ENCODE measurements around the gene XCL1.
"Not testable (repeated sequence)": the region's sequence is repeated elsewhere in the genome, so short reads cannot be mapped to it uniquely, and the experiment has no call there.

XCL1 gene, protein sequence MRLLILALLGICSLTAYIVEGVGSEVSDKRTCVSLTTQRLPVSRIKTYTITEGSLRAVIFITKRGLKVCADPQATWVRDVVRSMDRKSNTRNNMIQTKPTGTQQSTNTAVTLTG

DNA sequence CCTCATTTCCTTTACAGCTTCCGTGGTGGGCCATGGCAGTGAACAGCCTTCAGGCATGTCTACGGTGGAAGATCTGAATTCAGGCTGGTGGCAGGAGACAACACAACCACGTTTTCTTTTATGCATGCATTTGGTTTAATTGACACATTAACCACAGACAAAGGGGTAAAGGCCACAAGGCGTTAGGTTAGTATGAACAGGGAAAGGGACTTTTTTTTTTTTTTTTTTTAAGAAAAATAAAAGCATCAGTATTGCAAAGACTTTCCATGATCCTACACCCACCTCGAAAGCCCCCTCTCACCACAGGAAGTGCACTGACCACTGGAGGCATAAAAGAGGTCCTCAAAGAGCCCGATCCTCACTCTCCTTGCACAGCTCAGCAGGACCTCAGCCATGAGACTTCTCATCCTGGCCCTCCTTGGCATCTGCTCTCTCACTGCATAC lies at the start of gene XCL1:
XCL1 (plus strand) TSS at position 361 of the 444 bp plus-strand sequence; CDS start at position 394, 33 bp downstream.
- DNase-seq, result not testable (repeated sequence)

DNA sequence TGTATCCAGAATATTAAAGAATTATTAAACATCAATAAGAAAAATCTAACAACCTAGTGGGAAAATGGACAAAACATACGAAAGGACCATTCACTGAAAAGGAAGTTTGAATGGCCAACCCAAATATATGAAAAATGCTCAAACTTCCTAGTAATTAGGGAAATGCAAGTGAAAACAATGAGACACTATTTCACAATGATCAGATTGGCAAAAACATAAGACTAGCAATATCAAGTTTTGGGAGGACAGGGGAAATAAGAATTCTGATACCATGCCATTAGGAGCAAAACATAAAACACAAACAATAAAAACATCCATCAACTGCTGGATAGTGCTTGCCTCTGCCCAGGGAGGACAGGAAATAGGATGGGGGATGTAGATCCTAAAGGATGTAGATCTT lies 46.9 kb upstream of the XCL1 start:
- no peak for DNase-seq

DNA sequence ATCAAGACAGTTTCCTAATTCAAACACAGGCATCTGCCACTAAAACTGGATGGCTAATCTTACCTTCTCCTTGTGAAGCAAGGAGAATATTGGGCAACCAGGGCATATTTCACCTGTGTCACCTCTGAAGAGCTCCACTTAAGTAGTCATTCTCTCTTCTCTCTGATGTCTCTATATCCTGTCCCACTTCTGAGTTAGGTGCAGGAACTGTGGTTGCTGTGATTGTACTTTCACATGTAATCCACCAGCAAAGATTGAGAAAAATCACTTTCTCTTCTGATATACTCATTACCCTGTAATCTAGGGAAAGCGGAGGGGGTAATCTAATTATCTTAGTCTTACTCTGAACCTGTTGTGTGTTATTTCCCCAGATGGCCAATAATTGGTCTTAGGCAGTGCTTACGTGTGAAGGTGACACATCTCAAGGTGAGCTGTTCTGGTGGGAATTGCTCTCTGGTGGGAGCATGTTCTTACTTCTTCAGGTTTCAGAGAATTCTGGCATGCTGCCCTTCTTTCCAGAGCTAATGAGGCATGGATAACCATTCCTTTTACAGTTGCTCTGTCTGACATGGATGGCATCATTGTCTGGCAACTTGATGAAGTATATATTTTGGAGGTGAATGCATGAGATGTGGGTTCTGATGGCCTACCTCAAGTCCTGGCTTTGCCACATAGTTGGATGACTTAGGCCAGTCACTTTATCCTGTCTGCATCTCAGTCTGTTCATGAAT lies 44.6 kb upstream of the XCL1 start:
- DNase-seq, result no peak

DNA sequence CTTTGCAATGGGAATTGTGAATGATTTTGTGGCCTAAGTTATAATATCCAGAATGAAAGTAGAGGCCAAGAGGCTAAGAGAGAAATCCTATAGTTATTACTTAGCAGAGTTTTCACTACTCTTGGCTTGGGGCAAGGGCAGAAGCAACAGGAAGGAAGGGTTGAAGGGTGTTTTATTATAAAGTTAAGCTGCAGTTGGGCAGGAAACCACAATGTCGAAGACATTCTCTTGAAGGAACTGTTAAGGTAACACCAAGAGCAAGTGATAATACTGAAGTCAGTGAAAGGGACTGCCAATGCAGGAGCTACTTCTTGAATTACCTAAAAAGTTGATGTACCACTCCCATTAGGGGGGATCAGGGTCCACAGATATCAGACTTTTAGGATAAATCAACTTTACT lies 40.9 kb upstream of the XCL1 start:
- DNase-seq, result no peak

DNA sequence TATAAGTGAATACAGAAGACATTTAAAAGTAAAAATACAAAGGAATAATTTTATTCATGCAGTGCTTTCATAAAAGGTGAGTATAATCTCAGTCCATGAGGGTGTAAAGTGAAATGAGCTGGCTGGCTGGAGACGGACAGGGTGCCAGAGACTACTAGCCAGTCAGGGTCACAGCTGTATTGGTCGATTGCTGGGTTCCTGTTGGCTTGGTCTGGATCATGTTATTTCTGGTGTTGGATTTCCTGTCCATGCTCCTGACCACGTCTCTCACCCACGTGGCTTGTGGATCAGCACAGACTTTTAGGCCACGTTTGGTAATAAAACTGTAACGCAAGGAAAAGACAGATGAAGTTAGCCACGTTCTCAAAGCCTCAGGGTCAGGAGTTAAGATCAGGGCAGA lies 35.6 kb upstream of the XCL1 start:
- DNase-seq, result not testable (repeated sequence)

DNA sequence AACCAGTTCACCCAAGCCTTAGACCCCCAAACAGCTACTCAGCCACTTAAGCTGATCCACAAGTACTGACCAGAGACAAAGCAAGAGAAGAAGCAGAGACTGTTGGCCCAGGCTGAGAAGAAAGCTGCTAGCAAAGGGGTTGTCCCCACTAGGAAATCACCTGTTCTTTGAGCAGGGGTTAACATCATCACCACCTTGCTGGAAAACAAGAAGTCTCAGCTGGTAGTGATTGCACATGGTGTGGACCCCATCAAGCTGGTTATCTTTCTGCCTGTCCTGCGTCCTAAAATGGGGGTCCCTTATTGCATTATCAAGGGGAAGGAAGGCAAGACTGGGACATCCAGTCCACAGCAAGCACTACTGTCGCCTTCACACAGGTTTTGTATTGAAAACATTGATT lies 33.4 kb upstream of the XCL1 start:
- not testable (repeated sequence) for DNase-seq

DNA sequence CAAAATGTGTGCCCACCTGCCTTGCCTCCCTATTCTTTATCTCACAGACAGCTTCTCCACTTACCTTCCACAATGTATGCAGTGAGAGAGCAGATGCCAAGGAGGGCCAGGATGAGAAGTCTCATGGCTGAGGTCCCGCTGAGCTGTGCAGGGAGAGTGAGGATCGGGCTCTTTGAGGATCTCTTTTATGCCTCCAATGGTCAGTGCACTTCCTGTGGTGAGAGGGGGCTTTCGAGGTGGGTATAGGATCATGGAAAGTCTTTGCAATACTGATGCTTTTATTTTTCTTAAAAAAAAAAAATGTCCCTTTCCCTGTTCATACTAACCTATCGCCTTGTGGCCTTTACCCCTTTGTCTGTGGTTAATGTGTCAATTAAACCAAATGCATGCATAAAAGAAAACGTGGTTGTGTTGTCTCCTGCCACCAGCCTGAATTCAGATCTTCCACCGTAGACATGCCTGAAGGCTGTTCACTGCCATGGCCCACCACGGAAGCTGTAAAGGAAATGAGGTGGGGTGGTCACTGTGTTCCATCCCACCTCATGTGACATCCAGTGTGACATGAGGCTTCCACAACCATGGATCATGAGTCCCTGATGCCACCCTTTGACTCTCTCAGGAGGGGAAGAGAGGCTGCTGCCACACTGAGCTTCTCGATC lies 32.4 kb upstream of the XCL1 start, which contains the start of gene XCL2:
XCL2 (minus strand) TSS at position 158 of the 659 bp plus-strand sequence; CDS start at position 125, 33 bp downstream.
- DNase-seq, result not testable (repeated sequence)

DNA sequence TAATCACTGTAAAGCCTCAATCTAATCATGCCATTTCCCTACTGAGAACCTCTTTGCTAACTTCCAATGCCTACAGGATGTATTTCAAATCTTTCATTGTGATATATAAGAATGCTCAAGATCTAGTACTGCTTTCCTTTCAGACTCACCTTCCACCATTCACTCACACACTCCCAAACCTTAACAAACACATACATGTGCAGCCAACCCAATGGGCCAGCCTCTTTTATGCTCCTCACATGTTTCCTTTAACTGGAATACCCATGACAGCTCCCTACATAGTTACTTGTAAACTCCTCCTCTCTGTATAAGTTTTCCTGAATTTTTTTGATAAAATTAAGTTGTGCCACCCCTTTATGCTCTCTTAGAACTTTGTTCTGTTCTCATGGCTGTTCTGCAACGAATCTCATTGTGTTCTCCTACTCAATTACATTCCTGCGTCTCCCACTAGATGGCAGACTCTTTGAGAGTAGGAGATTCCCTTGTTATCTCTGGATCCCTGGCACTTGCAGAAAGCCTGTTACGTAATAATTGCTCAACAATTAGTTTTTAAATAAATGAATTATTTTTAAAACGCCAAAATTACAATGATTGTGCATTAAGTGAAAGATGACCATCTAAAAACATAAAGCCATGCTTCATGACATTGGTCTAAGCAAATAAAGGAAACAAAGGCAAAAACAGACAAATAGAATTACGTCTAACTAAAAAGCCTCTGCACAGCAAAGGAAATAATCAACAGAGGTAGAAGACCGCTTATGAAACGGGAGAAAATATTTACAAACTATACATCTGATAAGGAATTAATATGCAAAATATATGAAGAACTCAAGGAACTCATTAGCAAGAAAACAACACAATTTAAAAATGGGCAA lies 30.5 kb upstream of the XCL1 start:
- DNase-seq, result not testable (repeated sequence)

DNA sequence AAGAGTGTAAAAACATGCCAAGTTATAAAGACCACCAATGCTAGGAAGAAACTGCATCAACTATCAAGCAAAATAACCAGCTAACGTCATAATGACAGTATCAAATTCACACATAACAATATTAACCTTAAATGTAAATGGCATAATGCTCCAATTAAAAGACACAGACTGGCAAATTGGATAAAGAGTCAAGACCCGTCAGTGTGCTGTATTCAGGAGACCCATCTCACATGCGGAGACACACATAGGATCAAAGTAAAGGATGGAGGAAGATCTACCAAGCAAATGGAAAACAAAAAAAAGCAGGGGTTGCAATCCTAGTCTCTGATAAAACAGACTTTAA lies 29.9 kb upstream of the XCL1 start:
- DNase-seq, result not testable (repeated sequence)

DNA sequence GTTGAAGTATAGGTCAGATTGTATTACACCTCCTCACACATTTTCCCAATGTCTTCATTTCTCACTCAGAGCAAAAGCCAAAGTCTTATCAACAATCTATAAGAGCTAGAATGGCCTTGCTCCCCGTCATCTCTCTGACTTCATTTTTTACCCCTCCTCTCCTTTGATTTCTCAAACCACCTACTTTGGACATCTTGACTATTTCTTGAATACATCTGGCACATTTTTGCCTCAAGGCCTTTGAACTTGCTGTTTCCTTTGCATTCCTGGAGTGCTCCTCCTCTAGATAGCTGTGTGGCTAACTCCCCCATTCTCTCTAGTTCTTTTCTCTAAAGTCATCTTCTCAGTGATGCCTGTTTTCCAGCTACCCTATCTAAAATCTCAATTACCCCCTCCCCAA lies 25.4 kb upstream of the XCL1 start:
- DNase-seq, result no peak

DNA sequence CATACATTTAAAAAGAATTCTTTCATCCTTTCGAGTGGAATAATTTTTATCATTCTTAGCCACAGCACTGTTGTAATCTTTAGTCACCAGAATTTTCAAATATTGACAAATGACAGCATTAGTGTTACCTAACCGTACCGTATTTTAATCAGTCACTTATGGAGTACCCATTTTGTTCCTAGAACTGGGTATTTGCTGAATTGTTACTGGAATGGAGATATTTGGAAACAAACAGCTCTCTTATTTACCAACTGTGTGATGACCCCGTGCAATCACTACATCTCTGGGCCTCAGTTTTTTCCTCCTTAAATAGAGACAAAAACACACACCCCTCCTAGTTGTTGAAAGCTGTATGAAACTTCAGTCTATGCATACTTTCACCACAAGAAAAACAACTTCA lies 24.7 kb upstream of the XCL1 start:
- no peak for DNase-seq

DNA sequence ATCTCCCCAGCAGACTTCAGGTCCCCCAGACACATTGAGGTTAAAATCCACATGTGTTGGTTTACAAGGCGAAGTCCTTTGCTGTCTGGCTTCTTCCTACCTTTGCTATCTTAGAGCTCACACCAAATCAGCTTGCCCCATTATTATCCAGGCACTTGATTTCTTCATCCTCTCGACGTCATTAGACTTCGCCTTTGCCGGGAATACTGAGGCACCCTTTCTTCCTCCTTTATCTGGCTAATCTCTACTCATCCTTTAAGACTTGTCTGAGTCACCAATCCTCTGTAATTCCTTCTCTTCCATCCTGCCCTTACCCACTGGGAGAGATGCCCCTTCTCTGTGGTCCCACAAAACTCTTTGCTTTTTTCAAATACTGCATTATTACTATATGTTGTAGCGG lies 23.4 kb upstream of the XCL1 start:
- no peak for DNase-seq

DNA sequence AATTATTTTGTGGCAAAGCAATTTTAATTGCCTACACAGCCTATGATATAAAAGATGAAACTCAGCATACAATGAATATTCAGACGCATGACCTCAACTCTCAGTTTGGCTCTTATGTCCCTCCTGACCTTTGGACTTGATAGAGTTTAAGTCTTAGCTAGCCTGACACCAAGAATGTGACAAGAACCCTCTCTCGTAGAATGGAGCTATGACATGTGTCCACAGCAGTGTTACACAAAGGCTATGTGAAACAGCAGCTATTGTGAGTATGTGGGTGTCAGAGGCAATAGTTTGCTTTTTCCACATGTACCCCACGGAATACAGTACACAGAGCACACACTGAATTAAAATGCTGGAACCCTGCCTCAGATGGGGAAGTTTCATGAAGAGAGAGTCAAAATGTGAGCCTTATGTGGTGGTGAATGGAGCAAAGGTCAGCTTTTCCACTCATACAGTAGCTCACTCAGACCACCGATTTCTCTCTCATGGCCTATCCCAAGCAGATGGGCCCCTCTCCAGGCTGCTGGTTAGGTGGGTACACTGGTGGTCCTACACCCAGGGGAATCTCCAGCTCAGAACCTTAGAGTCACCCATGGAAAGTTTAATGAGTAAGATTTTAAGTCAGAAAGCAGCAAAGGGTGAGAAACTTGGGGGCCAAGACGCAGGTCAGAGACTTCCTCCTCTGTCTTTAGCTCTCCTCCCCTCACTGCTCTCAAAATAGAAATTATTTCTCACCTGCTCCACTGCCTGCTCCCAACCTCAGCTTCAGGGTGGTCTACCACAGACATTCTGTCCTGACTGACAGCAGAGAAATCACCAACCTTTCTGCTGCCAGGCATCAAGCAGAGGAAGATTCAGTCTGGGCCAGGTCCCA lies 22.5 kb upstream of the XCL1 start:
- no peak for DNase-seq

DNA sequence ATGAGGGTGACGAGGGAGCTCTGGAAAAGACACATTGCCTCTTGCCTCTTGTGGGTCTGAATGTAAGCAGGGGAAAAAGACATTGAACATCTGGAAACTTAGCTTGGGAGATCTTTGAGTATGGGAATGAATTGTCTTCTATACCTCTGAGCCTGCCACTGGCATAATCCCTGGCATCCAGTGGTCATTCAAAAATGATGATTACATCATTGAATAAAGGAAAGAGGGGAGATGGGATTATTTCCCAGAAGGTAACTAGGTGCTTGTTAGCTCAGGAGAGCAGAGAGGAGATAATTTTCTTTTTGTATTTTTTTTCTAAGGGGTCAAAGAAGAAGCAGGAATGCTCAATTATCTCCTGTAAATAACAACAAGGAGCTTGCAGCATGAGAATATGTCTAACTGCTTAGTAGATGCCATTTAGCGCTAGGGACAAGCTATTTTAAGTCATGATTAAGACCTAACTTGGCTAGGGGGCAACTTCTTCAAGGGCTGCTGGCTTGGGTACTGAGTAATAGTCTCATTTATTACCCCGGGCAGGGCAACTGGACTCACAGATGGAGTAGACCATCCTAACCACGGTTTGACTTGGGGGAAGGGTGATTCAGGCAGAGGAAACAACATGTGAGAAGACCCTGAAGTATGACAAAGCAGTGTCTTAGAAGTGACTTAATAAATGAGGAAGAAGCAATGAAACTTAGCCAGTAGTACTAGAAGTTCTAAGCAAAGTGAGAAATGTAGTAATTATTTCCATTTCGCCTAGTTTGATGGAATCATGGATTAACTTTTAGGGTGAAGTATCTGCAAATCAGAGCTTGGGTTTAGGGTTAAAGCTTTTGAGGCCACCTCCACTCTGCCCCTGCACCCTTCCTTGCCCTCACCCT lies 21.6 kb upstream of the XCL1 start:
- no peak for DNase-seq

DNA sequence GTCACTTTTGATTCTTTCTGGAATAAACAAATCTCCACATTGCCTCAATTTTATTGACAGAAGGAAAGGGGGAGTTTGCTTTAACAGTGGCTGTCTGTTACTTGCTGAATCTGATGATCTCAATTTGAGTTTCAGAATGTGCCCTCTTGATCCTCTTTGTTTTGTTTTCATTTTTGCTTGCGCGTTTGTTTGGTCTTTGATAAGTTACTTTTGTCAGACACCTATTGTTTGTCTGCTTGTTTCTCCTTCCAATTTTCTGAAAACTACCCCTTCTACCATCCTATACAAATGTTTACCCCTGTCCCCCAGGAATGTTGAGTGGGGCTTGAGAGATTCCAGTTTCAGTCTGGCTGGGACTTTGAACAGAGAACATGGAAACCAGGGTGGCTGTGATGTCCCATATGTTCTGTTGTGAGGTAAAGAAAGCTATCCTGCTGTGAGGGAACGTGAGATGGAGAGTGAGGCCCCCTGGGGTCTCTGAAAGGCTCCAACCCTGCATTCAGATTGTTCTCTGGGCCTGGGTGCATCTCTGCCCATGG lies 20.8 kb upstream of the XCL1 start:
- no peak for DNase-seq

DNA sequence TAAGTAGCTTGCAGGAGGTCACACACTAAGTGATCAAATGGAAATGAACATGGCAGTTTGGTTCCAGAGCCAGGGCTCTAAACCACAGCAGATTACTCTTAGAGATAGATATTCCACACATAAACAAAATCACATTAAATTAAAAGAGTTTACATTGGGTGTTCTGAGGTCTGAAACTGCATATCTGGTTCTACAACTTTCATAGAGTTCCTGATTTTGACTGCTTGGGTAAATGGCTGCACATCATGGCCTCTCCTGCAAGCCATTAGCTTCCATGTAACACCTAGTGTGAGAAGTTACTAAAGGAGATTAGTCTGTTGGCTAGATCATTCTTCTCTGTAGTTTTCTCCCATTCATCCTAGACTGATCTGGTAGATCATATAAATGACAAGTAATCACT lies 19.8 kb upstream of the XCL1 start:
- DNase-seq, result no peak

DNA sequence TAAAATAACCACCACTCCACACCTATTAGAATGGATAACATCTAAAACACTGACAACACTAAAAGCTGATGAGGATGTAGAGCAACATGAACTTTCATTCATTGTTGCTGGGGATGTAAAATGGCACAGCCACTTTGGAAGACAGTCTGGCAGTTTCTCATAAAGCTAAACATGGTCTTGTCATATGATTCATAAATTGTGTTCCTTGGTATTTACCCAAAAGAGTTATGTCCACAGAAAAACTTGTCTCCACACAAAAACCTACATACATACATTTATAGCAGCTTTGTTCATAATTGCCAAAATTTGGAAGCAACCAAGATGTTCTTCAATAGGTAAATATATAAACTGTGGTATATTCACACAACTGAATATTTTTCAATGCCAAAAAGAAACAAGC lies 16.0 kb upstream of the XCL1 start:
- no peak for DNase-seq

DNA sequence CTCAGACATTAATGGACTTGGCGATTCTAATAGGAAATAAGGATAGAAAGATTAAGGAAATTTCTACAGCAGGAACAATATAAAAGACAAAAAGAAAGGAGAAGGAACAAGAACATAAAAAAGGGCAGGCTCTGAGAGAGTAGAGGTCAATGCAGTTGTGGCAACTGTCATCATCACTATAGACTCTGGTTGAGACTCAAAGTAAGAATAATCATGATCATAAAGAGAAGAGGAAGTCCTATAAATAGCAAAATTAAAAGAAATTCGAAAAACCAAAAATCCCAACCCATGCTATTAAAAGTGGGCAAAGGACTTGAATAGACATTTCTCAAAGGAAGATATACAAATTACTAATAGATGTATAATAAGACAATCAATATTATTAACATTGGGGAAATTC lies 14.4 kb upstream of the XCL1 start:
- DNase-seq, result no peak

DNA sequence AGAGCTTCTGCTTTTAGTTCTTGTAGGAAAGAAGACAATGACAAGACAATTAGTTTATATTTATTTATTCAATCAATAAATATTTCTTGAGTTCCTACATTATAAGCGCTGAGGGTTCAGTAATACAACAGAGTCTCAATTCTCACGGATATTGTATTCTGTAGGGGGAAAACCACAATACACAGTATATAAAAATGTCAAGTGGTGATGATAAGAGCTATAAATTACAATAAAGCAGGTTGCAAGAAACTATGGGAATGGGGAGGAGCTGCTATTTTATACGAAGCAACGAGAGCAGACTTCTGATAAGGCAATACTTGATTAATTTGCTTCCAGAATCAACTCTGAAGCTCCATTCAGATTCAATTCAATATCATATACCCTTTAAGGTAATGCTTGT lies 10.6 kb upstream of the XCL1 start:
- DNase-seq, result no peak

DNA sequence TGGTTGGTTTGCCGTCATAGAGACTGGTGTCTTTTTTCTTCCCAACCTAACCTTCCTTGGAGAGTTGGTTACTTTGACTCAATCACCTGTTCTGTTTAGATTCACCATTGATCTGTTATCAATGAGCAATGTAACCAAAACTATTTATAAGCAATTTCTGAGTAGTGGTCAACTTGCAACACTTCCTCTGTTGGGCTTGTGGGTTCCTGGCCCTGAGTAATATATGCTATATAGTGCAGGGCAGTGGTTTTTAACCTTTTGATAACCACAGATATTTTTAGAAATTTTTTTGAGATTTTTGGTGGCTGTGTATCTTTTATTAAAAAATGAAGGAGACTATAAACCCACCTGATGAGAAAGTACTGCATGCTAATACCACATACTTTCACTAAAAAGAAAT lies 9.4 kb upstream of the XCL1 start:
- DNase-seq, result no peak

DNA sequence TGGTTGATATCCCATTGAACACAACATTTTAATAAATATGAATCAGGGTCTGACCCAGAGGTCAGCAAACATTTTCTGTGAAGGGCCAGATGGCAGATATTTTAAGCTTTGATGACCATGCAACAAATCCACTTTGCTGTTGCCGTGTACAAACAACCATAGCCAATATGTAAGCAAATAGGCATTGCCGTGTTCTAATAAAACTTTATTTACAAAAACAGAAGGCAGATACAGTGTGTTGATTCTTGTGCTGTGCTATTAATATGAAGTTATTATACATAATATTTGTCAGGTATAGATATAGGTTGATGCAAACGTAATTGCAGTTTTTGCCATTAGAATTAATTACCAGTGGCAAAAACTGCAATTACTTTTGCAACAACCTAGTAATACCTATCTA lies 8.8 kb upstream of the XCL1 start:
- no peak for DNase-seq
